B cell (primary cell): ENCODE measurements around the gene COBLL1. TPM values are rescaled to one million over a fixed set of nuclear protein-coding genes. Genes with fewer than 3 reads are reported as not detected.

Source experiments
- ATAC-seq: fragments of 200-7000 bp; cut with Tn5 transposase; one replicate; pipeline ENCODE4 v1.10.0; 2021; ENCODE audit warnings: low read depth, mild to moderate bottlenecking, moderate number of reproducible peaks, moderate library complexity
- CTCF ChIA-PET: fragments of 350-600 bp; sonication (Branson Sonifier 250); formaldehyde crosslinking; loops from one replicate; lab custom pipeline; 2021; ENCODE audit warnings: antibody characterized with exemption, inconsistent platforms; lab: Charles Lee
- POLR2A ChIA-PET: fragments of 350-600 bp; sonication (Branson Sonifier 250); formaldehyde crosslinking; loops from one replicate; lab custom pipeline; 2021; ENCODE audit warnings: antibody characterized with exemption; lab: Charles Lee
- DNase-seq: peaks from one replicate; pipeline ENCODE4 v3.0.0; 2013
- H2AFZ ChIP-seq: 2 replicates; pipeline ENCODE4 v1.6.1; 2012; ENCODE audit warnings: mild to moderate bottlenecking, low read depth, low read length; ENCODE audit not compliant: insufficient read depth, poor library complexity, severe bottlenecking
- H3K27ac ChIP-seq, 2 donors: 1 replicate in 1 of 2; 2 replicates in 1 of 2; pipeline ENCODE4 v1.5.1; 2012 to 2013; ENCODE audit warnings: low read length in 2 of 2, mild to moderate bottlenecking in 2 of 2, moderate library complexity in 1 of 2
- H3K27me3 ChIP-seq, 4 experiments: fragments of 200-600 bp in 1 of 4; sonication (generic) in 1 of 4; replicated peaks in 1 of 4; 1 replicate in 2 of 4; 2 replicates in 2 of 4; pipeline versions ENCODE4 v1.6.1 to v1.7.0; 2013 to 2016; ENCODE audit warnings: low read length in 3 of 4, mild to moderate bottlenecking in 2 of 4, mixed read lengths in 1 of 4, moderate library complexity in 1 of 4; ENCODE audit not compliant: insufficient read depth in 4 of 4, control insufficient read depth in 3 of 4; ENCODE audit errors: control extremely low read depth in 1 of 4
- H3K36me3 ChIP-seq, 2 experiments: replicated peaks in 1 of 2; 1 replicate in 1 of 2; 2 replicates in 1 of 2; pipeline versions ENCODE4 v1.6.1 to v1.7.1; 2013; ENCODE audit warnings: low read length in 1 of 2; ENCODE audit not compliant: insufficient read depth in 2 of 2, control insufficient read depth in 1 of 2; ENCODE audit errors: control extremely low read depth in 1 of 2, extremely low read depth in 1 of 2
- H3K4me1 ChIP-seq, 2 donors: fragments of 200-600 bp in 1 of 2; sonication (generic) in 1 of 2; 1 replicate in 1 of 2; 2 replicates in 1 of 2; pipeline versions ENCODE4 v1.5.1 to v1.6.1; 2013 to 2017; ENCODE audit warnings: low read length in 2 of 2; ENCODE audit not compliant: control insufficient read depth in 2 of 2, insufficient read depth in 2 of 2
- H3K4me2 ChIP-seq: replicated peaks from 2 replicates; pipeline ENCODE3; 2012; ENCODE audit warnings: mild to moderate bottlenecking, low read depth, low read length; ENCODE audit not compliant: poor library complexity, severe bottlenecking
- H3K4me3 ChIP-seq, 5 experiments: fragments of 200-600 bp in 1 of 5; sonication (generic) in 1 of 5; 1 replicate in 3 of 5; 2 replicates in 2 of 5; pipeline versions ENCODE4 v1.5.1 to v1.7.0; 2011 to 2016; ENCODE audit warnings: low read length in 4 of 5, mild to moderate bottlenecking in 4 of 5, low read depth in 2 of 5, control low read depth in 1 of 5, moderate library complexity in 1 of 5; ENCODE audit not compliant: insufficient read depth in 1 of 5; ENCODE audit errors: control extremely low read depth in 1 of 5, extremely low read depth in 1 of 5
- H3K79me2 ChIP-seq: fragments of 200-600 bp; sonication (generic); one replicate; pipeline ENCODE4 v1.6.0; 2016; ENCODE audit warnings: low read length; ENCODE audit not compliant: control insufficient read depth, insufficient read depth
- H3K9ac ChIP-seq: fragments of 200-600 bp; sonication (generic); 2 replicates; pipeline ENCODE4 v1.6.1; 2017; ENCODE audit warnings: mild to moderate bottlenecking, low read length, moderate library complexity
- H3K9me3 ChIP-seq, 3 donors: one replicate each; pipeline versions ENCODE4 v1.6.1 to v1.7.1; 2013; ENCODE audit warnings: low read length in 2 of 3; ENCODE audit not compliant: control insufficient read depth in 2 of 3, insufficient read depth in 1 of 3; ENCODE audit errors: control extremely low read depth in 1 of 3
- H4K20me1 ChIP-seq: 2 replicates; pipeline ENCODE4 v1.6.0; 2012; ENCODE audit warnings: mild to moderate bottlenecking, low read length; ENCODE audit not compliant: insufficient read depth, control insufficient read depth, poor library complexity, severe bottlenecking
- H3K27ac Mint-ChIP-seq: one replicate; pipeline ENCODE4 v1.8.0; 2021; ENCODE audit warnings: mixed read lengths
- H3K27me3 Mint-ChIP-seq: one replicate; pipeline ENCODE4 v1.8.0; 2021; ENCODE audit warnings: mixed read lengths
- H3K4me1 Mint-ChIP-seq: one replicate; pipeline ENCODE4 v1.8.0; 2021; ENCODE audit warnings: mixed read lengths
- H3K4me3 Mint-ChIP-seq: one replicate; pipeline ENCODE4 v1.8.0; 2021; ENCODE audit warnings: mixed read lengths
- H3K9me3 Mint-ChIP-seq: one replicate; pipeline ENCODE4 v1.8.0; 2022; ENCODE audit warnings: mixed read lengths; ENCODE audit not compliant: insufficient read depth
- EZH2 ChIP-seq: IDR thresholded peaks from 2 replicates; pipeline ENCODE4 v1.6.1; 2012; ENCODE audit warnings: borderline replicate concordance, low read depth, mild to moderate bottlenecking, moderate library complexity, low read length; ENCODE audit not compliant: insufficient read depth, poor library complexity, severe bottlenecking
- WGBS: methylation state at CpG from one replicate; pipeline ENCODE4 v1.1.5; 2013; ENCODE audit warnings: missing lambda C conversion rate; ENCODE audit not compliant: insufficient coverage; 5-methylcytosine and 5-hydroxymethylcytosine counted together
- intact Hi-C: fragments of 100-400 bp; cut with micrococcal nuclease; formaldehyde crosslinking; loops from one replicate; pipeline ENCODE4 v1.10.0; 2022
- polyA plus RNA-seq: library from polyadenylated mRNA; depleted of rRNA; stranded (reverse); fragments of >200 nt; gene quantifications from 2 replicates; pipeline ENCODE4 v1.2.3, GENCODE V29; 2012
- total RNA-seq, 2 donors: library from RNA; stranded (reverse); fragments of 120-200 nt in 1 of 2; gene quantifications; 1 replicate in 1 of 2; 2 replicates in 1 of 2; pipeline versions ENCODE4 v1.2.3 to v1.2.4, GENCODE V29; 2013 to 2022
- TF ChIP-seq, protein P1 (sequence below): fragments of 200-600 bp; IDR thresholded peaks from one replicate; pipeline ENCODE4 v1.8.0; 2022; ENCODE audit warnings: antibody characterized with exemption, mild to moderate bottlenecking

COBLL1 gene
- total and polyA plus RNA-seq, 2 donors (not counting 1 experiment from before 2014, with no cell fraction given) = 45.1 to 234 TPM

DNA sequence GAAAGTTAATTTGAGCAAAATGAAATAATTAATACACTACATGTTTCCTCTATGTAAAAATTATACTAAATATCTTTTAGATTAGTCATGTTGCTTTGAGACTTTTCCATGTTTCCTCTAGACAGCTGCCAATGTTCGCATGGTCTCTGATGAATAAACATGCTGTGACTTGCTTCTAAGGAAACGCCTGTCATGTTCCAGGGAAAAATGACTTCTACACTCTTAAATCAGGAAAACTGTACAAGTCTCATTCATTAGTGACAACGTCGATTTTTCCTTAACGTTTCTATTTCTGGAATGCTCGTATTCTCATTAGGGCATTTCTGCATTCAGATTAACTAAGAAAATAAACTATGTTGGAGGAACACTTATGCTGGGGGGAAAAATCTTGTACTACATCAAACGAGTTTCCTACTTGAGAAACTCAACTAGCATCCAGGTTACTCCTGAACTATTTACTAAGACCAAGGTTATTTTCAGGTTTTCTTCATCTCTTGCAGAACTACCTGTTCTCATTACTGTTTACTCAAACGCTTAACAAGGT is 1.6 kb downstream of the COBLL1 start:
- peaks cover 15 to 27% of the 10 kb centered on the region in 2 donors for H3K4me1 ChIP-seq
- ATAC-seq (no peak), DNase-seq (no peak)
- Mint-ChIP-seq H3K27me3 (no peaks in the 10 kb centered on the region), H3K4me3 (peak overlapping the region; percentile 98), H3K27ac (peak overlapping the region; percentile 97), H3K9me3 (no peaks in the 10 kb centered on the region), H3K4me1 (peaks cover 47% of the 10 kb centered on the region)
- no peaks in the 10 kb centered on the region for H3K9me3 ChIP-seq
- H3K27ac ChIP-seq = peak overlapping the region; percentile 23 to 57
- ChIA-PET POLR2A (interaction anchor here (0.6 to 2.0 kb wide), 2 partner anchors 25 to 78 kb away, joined by 6 to 7 read pairs; no protein-coding TSS in a partner anchor), CTCF (interaction anchor here (0.8 to 4.2 kb wide), 8 partner anchors 26 to 152 kb away, joined by 3 to 49 read pairs (median 13); no protein-coding TSS in a partner anchor)
- peak overlapping the region; percentile 95 for H2AFZ ChIP-seq
- H4K20me1 ChIP-seq = no peaks in the 10 kb centered on the region
- peak overlapping the region; percentile 63 to 97 (median 89) for H3K4me3 ChIP-seq
- H3K79me2 ChIP-seq = peaks cover 42% of the 10 kb centered on the region
- WGBS = 19% methylated on average over 3 of the region's 8 CpGs
- no peaks in the 10 kb centered on the region for H3K27me3 ChIP-seq
- peak overlapping the region; percentile 90 for H3K4me2 ChIP-seq
- intact Hi-C loops = loop anchor here (2.0 to 10.0 kb wide), 4 partner anchors 13 to 1113 kb away; partner anchors contain the start of gene TTC21B
- TF ChIP-seq EZH2 = no peak
- no peaks in the 10 kb centered on the region for H3K36me3 ChIP-seq
- H3K9ac ChIP-seq = peak overlapping the region; percentile 86

DNA sequence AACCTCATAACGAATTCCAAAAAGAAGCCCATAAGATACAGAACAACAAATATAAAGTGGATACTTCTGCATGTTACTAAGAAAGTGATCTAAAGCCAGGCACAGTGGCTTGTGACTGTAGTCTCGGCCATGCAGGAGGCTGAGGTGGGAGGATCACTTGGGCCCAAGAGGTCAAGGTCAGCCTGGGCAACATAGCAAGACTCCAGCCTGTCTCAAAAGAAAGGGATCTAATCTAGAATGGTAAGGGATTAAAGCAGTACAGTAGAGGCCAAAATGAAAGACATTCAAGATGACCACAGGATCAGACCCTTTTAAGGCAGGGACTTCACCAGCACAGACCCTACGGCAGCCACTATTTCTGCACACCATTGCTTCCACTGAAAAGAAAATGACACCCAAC is 3.8 kb downstream of the COBLL1 start:
- peaks cover 53% of the 10 kb centered on the region for H3K4me1 Mint-ChIP-seq
- DNase-seq = no peak
- intact Hi-C loops = loop anchor here (5.0 kb wide), 1 partner anchor 36 kb away; no protein-coding TSS in a partner anchor
- Histone ChIP-seq H3K27ac (no peak overlapping the region), H3K4me3 (no peak overlapping the region), H3K79me2 (peaks cover 63% of the 10 kb centered on the region), H4K20me1 (no peaks in the 10 kb centered on the region), H3K4me1 (peaks cover 21 to 34% of the 10 kb centered on the region in 2 donors), H3K9ac (no peak overlapping the region), H3K27me3 (no peaks in the 10 kb centered on the region), H3K36me3 (no peaks in the 10 kb centered on the region), H3K4me2 (no peak overlapping the region), H3K9me3 (no peaks in the 10 kb centered on the region), H2AFZ (no peak overlapping the region)
- H3K27ac Mint-ChIP-seq = peak overlapping the region; percentile 80
- CTCF ChIA-PET = no interaction called here
- no peak overlapping the region for H3K4me3 Mint-ChIP-seq
- ATAC-seq = no peak
- TF ChIP-seq, protein P1, sequence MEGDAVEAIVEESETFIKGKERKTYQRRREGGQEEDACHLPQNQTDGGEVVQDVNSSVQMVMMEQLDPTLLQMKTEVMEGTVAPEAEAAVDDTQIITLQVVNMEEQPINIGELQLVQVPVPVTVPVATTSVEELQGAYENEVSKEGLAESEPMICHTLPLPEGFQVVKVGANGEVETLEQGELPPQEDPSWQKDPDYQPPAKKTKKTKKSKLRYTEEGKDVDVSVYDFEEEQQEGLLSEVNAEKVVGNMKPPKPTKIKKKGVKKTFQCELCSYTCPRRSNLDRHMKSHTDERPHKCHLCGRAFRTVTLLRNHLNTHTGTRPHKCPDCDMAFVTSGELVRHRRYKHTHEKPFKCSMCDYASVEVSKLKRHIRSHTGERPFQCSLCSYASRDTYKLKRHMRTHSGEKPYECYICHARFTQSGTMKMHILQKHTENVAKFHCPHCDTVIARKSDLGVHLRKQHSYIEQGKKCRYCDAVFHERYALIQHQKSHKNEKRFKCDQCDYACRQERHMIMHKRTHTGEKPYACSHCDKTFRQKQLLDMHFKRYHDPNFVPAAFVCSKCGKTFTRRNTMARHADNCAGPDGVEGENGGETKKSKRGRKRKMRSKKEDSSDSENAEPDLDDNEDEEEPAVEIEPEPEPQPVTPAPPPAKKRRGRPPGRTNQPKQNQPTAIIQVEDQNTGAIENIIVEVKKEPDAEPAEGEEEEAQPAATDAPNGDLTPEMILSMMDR = no peak
- no peak for TF ChIP-seq EZH2
- POLR2A ChIA-PET = no interaction called here
- 94% methylated on average over 1 of the region's 3 CpGs for WGBS
- H3K9me3 Mint-ChIP-seq = no peaks in the 10 kb centered on the region
- no peaks in the 10 kb centered on the region for H3K27me3 Mint-ChIP-seq
